NCI-H1092 treated with DMSO at 0.1 percent for 48 hours (cell line): ENCODE data around the gene SLC39A3.

Experiments
- DNase-seq: peaks from one replicate; lab custom pipeline; 2025; lab: John Stamatoyannopoulos, UW

SLC39A3 gene, protein sequence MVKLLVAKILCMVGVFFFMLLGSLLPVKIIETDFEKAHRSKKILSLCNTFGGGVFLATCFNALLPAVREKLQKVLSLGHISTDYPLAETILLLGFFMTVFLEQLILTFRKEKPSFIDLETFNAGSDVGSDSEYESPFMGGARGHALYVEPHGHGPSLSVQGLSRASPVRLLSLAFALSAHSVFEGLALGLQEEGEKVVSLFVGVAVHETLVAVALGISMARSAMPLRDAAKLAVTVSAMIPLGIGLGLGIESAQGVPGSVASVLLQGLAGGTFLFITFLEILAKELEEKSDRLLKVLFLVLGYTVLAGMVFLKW

DNA sequence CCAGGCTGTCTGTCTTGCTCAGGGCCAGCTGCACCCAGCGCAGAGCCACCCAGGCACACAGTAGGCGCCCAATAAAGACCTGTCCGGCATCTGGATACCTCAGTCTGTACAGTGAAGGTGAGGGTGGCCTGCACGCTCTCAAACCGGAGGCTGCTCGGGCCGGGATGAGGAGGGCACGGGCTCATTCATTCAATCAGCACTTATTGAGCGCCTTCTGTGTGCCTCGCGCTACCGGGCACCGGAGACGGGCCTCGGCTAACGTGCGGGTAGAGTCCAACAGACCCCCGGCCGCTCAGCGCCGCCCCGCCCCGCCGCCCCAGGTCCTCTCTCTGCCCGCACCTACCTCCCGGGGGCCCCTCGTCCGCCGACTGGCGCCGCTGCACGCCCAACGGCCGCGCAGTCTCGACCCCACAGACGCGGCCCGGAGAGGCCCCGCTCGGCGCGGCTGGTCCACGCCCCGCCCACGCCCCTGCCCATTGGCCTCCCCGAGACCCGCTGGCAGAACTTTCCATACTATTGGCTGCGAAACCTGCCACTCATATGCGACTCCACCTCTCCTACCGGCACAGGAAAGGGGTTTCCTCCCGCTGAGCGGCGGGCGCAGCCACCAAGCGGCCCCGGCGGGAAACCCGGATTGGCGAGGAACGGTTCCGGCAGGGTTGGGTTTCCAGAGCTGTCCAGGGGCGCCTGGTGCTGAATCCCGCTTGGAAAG lies at the start of gene SLC39A3:
SLC39A3 (minus strand) TSS at position 416 of the 712 bp plus-strand sequence. CDS start 2,760 bp downstream, outside the sequence.
- DNase-seq, result peak; percentile 97

DNA sequence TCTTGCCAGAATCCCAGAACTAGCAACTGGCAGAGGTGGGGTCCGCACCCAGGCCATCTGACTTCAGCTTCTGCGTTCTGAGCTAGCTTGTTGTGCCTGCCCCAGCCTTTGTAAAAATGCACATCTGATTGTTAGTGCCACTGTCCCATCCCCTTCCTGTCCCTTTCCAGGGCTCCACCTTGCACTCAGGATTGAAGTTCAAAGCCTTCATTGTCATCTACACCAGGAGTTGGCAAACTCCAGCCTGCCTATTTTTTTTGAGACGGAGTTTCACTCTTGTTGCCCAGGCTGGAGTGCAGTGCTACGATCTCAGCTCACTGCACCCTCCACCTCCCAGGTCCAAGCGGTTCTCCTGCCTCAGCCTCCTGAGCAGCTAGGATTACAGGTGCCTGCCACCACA lies 48.4 kb upstream of the SLC39A3 start:
- no peak for DNase-seq

DNA sequence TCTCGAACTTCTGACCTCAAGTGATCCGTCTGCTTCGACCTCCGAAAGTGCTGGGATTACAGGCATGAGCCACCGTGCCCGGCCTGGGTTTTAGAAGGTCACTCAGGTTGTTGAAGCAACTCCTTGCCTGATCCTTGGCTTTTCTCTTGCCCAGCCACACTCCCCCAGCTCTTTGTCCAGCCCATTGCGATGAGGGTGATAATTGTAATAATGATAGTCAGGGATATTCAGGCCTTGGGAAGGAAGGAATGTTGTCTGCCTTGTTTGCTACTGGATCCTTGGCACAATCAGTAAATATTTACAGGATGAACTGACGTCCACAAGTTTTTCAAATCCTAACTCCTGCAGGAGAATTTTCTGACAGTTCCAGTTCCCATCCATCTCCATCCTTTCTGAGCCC lies 47.3 kb upstream of the SLC39A3 start:
- no peak for DNase-seq

DNA sequence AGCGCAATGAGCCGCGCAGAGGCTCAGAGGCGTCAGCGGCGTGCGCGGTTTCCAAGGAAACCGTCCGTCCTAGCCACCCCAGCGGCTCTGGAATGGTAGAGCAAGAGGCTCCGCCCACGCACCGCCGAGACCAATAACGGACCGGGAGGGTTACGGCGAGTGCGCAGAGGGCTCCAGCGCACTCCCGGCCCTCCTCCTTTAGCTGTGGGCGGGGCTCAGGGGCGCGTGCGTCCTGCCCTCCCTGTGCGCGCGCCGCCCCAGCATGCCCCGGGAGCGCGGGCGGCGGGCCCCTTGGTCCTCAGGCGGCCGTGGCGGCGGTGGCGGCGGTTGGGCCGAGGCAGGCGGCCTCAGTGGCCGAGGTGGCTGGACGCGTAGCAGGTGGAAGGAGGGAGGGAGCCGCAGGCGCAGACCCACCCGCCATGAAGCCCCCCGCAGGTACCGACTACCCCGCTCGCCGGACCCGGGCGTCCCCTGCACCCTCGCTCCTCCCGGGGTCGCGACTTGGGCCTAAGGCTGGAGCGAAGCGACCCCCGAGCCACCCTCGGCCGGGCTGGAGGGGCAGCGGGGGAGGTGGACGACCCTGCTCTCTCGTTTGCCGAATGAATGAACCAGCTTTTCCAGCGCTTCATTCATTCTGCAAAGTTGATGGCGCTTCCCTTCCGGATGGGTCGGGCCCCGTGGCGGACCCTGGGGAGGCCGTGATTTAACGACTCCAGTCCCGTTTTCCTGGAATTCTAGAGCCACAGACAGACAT lies 45.6 kb upstream of the SLC39A3 start, which contains the start of gene THOP1:
THOP1 (plus strand) TSS at position 260 of the 754 bp plus-strand sequence; CDS start at position 420, 160 bp downstream.
- DNase-seq, result peak; percentile 99

DNA sequence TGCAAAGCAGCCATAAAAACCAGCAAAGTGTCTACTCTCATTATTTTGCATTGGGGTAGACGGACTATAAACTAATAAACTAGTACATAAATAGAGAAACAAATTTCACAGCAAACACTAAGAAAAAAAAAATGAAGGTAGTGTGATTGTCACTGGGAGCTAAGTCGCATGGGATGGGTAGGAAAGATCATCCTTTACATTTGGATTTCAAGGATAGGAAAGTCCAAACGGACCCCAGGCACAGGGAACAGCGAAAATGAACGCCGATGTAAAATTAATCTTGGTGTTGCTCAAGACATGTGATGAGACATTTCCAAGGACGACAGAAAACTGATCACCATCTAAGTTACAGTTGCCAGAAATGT lies 43.9 kb upstream of the SLC39A3 start:
- DNase-seq, result no peak

DNA sequence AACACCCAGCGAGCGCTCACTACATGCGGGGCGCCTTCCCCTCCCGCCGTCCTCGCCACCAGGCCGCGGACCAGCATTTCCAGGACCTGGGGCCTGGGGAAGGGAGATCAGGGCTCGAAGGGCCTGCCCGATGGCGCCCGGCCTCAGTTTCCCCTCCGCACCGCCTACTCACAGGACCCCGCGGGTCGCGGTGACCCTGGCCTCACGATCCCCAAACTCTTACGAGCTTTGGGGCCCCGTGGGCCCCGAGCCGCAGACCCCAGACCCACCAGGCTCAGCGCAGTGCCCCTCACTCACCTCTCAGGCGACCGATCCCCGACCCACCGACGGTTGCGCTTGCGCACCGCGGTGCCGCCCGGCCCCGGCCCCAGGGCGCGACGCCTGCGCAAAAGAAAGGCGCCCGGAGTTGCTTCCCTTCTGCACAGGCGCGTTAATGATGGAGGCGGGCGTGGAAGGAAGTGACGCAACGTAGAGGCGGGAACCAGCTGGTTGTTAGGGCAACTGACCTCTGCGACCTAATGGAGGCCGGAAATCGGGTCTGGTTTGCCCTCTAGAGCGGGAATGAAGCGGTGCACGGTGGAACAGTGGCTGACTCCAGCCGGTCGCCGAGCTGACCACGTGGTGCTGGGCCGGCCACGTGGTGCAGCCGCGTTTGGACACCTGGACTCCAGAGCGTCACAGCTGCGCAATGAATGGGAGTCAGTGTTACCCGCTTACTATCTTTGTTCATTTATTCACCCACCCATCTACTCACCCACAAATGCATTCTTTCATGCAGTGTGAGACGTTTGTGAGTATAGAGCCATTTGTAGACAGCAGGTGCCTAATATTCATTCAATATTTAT lies 43.3 kb upstream of the SLC39A3 start, which contains the start of gene SGTA:
SGTA (minus strand) TSS at position 338 of the 845 bp plus-strand sequence. CDS start 14,205 bp downstream, outside the sequence.
- DNase-seq, result peak; percentile 99

DNA sequence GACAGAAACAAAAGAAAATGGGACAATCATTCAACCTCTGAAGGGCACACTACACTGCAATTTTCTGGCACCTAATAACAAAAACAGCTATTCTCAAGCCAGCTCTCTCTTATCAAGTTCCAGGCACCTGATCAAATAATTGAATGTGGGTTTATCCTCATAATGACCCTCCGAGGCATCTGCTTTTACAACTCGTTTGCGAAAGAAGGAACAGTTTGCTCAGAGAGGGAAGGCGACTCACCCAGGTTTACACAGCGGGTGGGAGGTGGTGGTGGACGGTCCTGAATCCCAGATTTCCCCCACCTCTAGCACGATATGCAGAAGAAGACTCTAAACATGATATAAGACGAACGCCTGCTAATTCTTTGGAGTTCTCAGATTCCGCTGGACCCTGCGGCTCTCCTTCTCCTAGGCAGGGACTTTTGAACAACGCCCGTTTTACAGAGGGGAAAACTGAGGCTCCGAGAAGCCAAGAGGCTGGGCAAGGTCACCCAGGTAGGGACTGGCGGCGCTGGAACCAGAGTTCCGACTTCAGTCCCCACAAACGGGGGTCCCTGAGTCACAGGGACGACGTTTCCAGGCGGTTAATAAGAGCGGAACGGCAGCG lies 42.6 kb upstream of the SLC39A3 start:
- no peak for DNase-seq

DNA sequence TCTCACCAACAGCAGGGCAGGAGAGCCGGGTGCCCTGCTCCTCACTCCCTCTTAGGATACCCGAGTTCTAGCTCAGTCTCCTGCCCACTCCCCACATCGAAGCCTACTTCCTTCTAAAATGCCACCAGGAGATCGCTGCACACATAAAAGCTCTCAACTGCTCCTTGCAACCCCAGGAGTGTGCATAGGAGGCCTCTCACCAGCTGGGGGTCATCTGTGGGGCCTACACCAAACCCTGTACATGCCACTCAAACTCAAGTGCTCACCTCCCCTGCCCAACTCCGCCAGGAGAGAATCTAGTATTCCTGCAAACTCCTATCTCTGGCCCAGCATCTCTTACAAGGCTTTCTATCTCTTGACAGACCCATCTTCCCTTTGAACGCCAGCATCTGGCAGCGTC lies 40.5 kb upstream of the SLC39A3 start:
- no peak for DNase-seq

DNA sequence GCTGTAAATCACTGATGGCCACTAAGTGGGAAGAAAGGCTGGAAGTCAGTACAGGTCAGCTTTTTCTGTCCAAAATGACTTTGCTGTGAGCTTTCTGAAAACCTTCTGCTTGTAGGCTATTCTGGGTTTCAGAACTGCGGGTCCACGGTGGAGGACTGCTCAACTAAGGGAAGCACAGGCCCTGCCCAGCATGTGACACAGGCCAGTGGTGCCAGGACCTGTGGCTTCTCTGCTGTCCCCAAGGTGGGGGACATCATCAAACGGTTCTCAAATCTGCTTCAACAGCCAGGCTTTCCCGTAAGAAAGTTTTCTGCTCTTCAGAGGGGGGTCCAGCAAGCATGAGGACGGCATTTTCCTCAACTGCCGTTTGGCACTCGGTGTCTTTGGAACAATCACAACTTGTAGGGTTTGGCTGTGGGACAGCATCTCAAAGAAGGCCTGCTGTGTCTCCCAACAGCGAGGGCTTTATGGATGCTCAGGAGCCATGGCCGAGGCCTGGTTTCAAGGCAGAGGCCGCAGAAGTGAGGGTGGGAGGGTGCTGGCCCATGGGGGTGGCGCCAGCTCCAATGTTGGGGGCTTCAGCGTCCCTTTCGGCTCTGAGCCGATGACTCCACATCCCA lies 39.4 kb upstream of the SLC39A3 start:
- no peak for DNase-seq

DNA sequence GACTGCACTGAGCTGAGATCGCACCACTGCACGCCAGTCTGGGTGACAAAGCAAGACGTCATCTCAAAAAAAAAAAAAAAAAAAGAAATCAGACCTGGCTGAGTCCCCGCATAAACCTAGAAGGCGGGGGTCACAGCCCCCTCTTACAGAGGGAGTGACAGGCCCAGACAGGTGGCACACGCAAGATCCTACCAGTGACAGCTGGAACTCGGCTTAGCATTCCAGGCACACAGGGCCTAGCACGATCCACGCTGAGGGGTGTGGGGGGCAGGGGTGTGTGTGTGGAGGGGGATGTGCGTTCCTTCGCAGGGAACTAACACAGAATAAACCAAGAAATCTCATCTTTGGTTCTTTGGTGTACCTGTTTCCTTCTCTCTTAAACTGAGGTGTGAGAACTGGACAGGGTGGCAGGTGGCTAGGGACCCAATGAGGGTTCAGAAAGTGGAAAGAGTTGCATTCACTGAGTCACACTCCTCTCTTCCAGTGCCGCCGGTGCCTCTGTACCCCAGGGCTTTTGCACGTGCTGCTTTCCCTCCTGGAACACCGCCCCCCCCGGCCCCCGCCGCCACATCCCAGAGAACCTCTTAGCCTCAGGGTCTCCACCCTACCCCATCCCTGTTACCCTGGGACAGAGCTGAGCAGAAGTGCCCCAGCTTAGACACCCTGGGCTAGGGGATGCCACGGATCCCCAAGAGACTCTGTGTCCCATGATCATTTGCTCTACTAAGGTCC lies 38.3 kb upstream of the SLC39A3 start:
- no peak for DNase-seq

DNA sequence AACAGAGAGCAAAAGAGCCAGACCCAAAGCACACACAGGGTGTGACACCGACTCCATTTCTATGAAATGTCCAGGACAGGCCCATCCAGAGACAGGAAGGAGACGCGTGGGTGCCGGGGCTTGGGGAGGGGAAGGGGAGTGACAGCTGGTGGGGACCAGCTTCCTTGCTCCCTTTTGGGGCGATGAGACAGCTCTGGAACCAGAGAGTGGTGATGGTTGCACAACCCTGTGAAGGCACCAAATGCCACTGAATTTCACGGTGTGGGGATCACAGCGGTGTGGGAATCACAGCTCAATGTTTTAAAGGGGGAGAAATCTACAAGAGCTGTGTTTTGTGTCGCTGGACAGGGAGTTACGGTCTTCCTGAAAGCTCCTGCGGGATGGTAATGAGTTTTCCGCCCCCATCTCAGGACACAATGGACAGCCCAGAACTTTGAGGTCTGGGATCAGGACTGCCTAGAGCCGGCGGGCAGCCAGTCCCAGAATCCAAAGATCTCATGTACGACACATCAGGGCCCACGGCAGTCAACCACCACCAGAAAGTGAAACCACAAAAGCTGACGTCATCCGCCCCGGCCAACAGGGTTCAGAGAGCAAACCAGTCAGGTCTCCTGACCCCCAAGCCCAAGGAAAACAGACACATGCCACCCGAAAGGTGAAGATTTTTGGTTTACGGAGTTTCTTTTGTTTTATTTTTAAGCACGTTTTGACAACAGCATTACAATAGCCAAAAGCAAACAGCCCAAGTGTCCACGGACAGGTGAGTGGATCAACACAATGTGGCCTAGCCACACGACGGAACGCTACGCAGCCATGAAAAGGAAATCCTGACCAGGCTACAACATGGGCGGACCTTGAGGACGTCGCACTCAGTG lies 36.0 kb upstream of the SLC39A3 start:
- no peak for DNase-seq

DNA sequence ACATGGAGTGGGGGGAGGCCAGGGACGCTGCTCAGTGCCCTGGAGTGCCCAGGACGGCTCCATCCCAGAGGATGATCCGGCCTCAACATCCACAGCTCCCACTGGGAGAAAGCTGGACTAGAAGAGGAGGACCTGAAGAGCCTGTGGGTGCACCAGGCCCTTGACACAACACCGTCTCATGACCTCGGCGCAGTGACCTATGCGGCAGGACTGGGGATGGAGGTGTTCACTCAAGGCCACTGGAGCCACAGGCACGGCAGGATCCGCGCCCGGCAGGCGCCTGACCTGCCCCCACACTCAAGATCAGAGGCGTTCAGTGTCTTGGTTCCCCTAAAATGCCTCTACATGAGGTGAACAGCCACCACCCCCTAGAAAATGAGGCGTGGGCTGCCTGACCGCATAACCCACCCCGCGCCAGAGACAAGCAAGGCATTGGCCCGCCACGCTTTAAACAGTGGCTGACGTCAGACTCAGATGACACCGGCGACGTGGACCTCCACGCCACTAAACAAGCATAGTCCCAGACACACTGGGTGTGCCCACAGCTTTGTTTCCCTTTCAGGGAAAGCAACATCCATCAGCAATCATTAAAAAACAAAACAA lies 35.2 kb upstream of the SLC39A3 start:
- no peak for DNase-seq

DNA sequence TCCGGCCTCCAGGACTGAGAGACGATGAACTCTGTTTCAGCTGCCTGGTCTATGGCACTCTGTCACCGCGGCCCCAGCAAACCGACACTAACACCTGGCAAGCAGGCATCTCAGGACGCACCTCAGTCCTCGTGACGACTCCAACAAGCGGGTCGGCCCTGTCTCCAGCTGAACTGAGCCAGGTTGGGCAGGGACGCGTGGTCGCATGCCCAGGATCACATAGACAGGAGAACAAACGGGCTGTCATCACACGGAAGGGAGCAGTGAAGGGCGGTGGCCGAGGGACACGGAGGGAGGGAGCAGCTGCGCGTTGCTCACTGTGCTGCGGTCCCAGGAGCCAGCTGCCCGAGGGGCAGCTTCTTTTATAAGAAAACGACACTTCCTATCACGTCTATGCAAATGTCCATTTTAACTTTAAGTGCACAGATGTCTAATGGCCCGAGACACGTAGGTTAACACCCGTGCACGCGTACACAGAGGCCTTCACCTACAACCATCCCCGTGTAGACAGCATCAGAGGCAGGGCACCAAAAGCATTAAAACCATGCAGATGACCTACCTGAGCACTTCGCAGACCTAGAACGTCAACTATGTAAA lies 34.4 kb upstream of the SLC39A3 start:
- DNase-seq, result no peak

DNA sequence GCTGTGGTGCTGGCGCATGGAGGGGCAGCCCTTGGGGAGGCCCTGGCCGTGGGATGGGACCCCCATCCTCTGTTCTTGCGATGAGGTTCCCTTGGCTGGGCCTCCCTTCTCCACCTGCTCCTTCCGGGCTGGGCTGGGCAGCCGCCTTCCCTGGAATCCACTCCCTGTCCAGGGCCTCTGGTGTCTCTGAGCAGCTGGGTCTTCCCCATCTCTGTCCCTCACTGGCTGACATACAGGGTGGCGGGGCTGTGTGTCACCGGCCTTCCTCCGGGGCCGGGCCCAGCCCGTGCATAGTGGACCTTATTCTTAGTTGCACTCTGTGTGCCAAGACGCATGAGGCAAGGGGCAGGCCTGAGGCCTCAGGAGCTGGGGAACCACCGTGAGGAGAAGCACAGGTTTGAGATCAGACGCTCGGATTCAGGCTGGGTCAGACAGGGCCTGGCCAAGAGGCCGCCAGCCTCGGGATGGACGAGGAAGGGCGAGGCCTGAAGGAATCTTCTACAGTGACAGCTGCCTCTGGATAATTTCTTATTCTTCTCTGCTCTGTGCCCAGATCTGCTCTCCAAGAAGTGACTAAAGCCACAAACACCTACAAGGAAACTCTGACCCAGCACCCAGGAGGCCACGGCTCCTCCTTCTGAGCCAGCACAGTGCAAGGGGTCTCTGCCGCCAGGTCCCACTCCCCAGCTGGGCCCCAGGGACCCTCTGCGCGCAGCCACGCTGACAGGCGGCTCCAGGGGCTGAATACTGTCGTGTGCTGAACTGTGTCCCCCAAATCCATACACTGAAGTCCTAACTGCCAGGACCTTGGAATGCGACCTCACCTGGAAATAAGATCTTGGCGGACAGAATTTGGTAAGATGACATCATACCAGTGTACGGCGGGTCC lies 32.2 kb upstream of the SLC39A3 start:
- no peak for DNase-seq

DNA sequence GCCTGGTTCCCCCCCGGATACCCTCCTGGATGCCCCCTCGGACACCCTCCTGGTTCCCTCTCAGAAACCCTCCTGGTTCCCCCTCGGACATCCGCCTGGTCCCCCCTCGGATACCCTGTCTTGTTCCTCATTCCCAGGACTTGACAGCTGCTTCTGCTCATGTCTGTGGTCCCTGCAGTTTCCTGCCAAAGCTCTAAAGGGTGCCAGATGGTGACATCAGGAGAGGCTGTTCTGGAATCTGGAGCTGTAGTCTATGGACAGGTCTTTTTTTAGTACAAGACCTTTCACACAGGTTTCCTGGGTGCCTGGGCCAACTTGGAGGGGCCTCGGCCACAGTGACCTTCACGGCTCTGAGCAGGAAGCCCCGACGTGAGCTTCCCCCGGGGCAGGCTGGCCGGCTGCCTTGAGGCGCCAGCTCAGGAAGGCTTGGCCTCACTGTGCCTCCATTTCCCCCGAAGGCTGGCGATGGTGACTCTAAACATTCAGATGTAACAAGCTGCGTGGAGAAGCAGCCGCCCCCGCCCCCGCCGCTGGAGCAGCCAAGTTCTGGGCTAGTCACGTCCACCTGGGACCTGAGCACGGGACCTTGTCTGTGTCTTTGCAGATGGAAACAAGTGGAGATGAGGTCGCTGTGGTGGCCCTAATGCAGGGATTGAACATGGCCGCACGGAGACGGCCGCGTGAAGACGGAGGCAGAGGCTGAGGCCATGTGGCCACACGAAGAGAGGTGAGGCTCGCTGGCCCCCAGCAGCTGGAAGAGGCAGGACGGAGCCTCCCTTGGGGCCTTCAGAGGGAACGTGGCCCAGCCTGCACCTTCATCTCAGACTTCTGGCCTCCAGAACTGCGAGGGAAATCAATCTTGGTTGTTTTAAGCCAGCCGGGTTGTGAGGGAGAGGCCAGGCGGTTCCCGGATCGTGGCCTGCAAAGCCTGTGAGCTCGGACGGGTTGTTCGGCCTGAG lies 30.5 kb upstream of the SLC39A3 start:
- DNase-seq, result no peak

DNA sequence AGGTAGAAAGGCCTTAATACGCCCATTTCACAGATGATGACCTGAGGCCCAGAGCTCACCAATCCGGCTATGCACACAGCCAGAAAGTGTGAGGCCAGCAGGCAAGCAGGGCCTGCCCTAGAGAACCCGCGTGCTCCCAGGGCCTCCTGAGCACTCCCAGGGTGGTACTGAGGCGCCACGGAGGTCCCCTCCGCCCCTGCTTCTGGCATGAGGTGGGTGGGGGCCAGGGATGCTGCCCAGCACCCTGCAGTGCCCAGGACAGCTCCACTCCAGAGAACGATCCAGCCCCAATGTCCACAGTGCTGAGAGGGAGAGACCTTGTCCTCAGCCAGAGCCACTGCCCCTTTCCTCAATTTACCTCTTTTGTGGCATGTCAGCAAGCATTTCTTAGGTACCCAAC lies 29.4 kb upstream of the SLC39A3 start:
- DNase-seq, result no peak
